ENCODE measurements around the gene SLITRK4. TPM values are rescaled to one million over a fixed set of nuclear protein-coding genes. Genes with fewer than 3 reads are reported as not detected.

The SLITRK4 gene
- total RNA-seq, 4 donors from 2014 or later: 23.9 to 65.4 (median 33.5) TPM

DNA sequence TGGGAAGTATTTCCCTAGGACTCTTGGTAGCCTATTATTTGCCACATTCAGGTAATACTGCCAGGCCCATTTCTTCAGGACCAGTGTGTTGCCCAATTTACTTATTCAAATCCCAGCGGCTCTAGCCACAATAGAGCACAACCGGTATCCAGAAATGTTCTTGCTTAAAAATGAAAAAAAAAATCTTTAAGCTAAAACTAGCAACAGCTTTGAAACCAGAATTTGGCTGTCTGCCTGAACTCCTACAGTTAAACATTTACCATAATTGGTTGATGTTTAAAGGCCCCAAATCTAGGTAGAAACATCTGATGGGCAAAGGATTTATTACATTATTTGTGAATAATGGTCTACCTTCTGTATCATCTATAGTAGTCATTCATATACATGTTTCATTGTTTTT, 930 bp upstream of the SLITRK4 start:
- no peak for ATAC-seq
- intact Hi-C loops (cut with DNase I; ENCODE audit: low total_unique reads) (no loop called here), in situ Hi-C loops (cut with MboI; ENCODE audit: low sequenced_read_pairs in 4 of 4) (no loop called here)
- Histone ChIP-seq H3K27ac (peak overlapping the region in 2 of 4 donors; percentile 50 to 62), H3K4me1 (no peaks in the 10 kb centered on the region), H3K36me3 (no peaks in the 10 kb centered on the region), H3K27me3 (peaks cover 0 to 5% (median 0%) of the 10 kb centered on the region in 3 donors), H3K4me3 (no peak overlapping the region), H3K9me3 (no peaks in the 10 kb centered on the region)
- DNase-seq: no peak
- TF ChIP-seq POLR2A (IDR thresholded peaks at IDR 0.05) (no peak), CTCF (IDR thresholded peaks at IDR 0.05 in 4 of 5, conservative IDR thresholded peaks at IDR 0.05 in 1 of 5) (no peak)

DNA sequence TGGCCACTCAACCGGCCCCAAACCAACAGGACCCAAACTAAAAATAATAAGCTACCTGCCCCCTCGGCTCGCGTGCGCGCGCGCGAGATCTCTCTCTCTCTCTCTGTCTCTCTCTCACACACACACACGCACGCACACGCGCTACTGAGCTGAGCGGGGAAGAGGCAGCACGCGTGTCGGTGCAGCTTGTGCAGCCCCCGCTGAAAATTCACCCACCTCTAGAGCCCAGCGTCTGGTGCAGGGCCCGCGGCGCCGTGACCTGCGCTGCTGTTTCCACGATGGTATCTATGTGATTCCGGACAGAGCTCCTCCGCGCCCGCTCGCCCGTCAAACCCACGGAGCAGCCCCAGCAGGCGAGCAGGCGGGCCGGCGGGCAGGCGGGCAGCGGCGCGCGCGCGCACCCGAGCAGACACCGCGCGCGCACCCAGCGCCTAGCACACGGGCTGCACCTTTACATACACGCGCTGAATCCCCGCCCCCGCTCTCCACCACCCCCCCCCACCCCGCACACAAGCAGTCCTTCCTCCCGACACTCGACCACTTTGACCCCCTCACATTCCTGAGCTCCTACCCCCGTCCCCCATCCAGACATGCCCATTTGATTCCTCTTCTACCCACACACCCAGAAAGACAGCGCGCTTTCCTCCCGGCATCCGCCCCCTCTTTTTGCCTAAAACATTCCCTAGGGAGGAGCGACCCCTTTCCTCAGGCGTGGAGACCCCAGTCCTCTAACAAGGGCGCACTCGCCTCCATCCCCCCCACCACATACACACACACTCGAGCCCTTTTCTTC, 1.0 kb downstream of the SLITRK4 start:
- Histone ChIP-seq H3K4me1 (no peaks in the 10 kb centered on the region), H3K36me3 (no peaks in the 10 kb centered on the region), H3K27me3 (peaks cover 0 to 5% (median 0%) of the 10 kb centered on the region in 3 donors), H3K27ac (peak overlapping the region; percentile 75 to 79 (median 78)), H3K4me3 (peak overlapping the region; percentile 52 to 62 (median 58)), H3K9me3 (no peaks in the 10 kb centered on the region)
- in situ Hi-C loops (cut with MboI; ENCODE audit: low sequenced_read_pairs in 4 of 4): no loop called here
- DNase-seq (peak in 1 of 2 donors; percentile 17), ATAC-seq (peak; percentile 40 to 43)
- TF ChIP-seq POLR2A (IDR thresholded peaks at IDR 0.05) (peak in 1 of 2 donors; percentile 48), CTCF (IDR thresholded peaks at IDR 0.05 in 4 of 5, conservative IDR thresholded peaks at IDR 0.05 in 1 of 5) (no peak)
- intact Hi-C loops (cut with DNase I; ENCODE audit: low total_unique reads): loop anchor here (2.0 kb wide), 1 partner anchor 54 kb away; no protein-coding TSS in a partner anchor

- no peaks in the 10 kb centered on the region for H3K36me3 ChIP-seq
- DNase-seq: peak in 1 of 2 donors; percentile 16
- H3K27me3 ChIP-seq: peaks cover 0 to 5% (median 0%) of the 10 kb centered on the region in 3 donors
- no peaks in the 10 kb centered on the region for H3K4me1 ChIP-seq
- intact Hi-C loops (cut with DNase I; ENCODE audit: low total_unique reads) (loop anchor here (2.0 kb wide), 1 partner anchor 53 kb away; no protein-coding TSS in a partner anchor), in situ Hi-C loops (cut with MboI; ENCODE audit: low sequenced_read_pairs in 4 of 4) (no loop called here)
- no peak for TF ChIP-seq CTCF (IDR thresholded peaks at IDR 0.05 in 4 of 5, conservative IDR thresholded peaks at IDR 0.05 in 1 of 5)
- TF ChIP-seq POLR2A (IDR thresholded peaks at IDR 0.05): no peak
- H3K27ac ChIP-seq: peak overlapping the region; percentile 75 to 79 (median 78)
- H3K9me3 ChIP-seq: no peaks in the 10 kb centered on the region
- ATAC-seq: peak; percentile 35 to 41
- peak overlapping the region; percentile 52 to 62 (median 58) for H3K4me3 ChIP-seq
These were observed 1.6 kb downstream of the SLITRK4 start for GRCh38 chrX:143634309-143634662.

GRCh38 chrX:143633461-143634308, 2.2 kb downstream of the SLITRK4 start:
- Histone ChIP-seq H3K4me1 (no peaks in the 10 kb centered on the region), H3K27me3 (peaks cover 0 to 5% (median 0%) of the 10 kb centered on the region in 3 donors), H3K36me3 (no peaks in the 10 kb centered on the region), H3K27ac (peak overlapping the region; percentile 75 to 79 (median 78)), H3K4me3 (peak overlapping the region; percentile 52 to 62 (median 58)), H3K9me3 (no peaks in the 10 kb centered on the region)
- ATAC-seq: peak; percentile 32 to 34
- TF ChIP-seq CTCF (IDR thresholded peaks at IDR 0.05 in 4 of 5, conservative IDR thresholded peaks at IDR 0.05 in 1 of 5): no peak
- no peak for TF ChIP-seq POLR2A (IDR thresholded peaks at IDR 0.05)
- in situ Hi-C loops (cut with MboI; ENCODE audit: low sequenced_read_pairs in 4 of 4) (no loop called here), intact Hi-C loops (cut with DNase I; ENCODE audit: low total_unique reads) (loop anchor here (2.0 kb wide), 1 partner anchor 53 kb away; no protein-coding TSS in a partner anchor)
- DNase-seq: peak in 1 of 2 donors; percentile 10

Data from gastrocnemius medialis (tissue), 4 donors.